Measurements from ENCODE around the gene CCDC110. TPM values are rescaled to one million over a fixed set of nuclear protein-coding genes. Genes with fewer than 3 reads are reported as not detected.

The CCDC110 gene
- total and polyA plus RNA-seq, 2 experiments from 2014 or later: 3.1 TPM; not detected in 1

DNA sequence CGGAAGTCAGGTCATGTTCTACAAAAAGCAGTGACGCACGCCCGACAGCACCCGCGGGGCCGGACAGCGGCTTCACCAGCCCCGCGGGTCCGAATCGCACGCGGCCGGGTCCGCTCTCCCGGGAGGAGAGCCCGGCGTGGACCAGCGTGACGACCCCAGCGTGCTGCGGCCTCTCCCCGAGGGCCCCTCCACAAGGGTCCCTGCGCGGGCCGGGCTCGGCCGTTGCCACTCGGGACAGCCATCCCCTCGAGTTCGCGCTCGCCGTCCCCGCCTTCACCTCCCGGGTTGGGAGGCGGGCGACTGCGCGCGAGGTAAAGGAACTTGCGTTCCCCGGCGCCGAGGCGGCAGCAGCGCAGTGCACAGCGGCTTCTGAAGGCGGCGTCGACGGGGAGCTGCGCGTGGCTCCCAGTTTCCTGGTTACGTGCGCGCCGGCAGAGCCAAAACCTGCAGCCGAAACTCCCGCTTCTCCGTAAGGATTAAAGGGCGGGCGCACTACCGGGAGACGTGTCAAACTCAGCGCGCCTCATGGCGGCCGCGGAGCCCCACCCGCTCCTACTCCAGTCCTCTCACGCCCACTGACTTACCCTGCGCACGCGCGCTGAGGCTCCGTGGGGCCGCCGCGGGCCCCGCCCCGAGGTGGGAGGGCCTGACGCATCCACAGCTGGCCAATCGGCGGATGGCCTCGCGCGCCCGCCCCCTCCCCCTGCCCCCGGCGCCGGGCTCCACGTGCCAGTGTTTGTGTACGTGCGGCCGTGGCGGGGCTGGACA is 75.4 kb downstream of the CCDC110 start:
- TF ChIP-seq, protein P1, sequence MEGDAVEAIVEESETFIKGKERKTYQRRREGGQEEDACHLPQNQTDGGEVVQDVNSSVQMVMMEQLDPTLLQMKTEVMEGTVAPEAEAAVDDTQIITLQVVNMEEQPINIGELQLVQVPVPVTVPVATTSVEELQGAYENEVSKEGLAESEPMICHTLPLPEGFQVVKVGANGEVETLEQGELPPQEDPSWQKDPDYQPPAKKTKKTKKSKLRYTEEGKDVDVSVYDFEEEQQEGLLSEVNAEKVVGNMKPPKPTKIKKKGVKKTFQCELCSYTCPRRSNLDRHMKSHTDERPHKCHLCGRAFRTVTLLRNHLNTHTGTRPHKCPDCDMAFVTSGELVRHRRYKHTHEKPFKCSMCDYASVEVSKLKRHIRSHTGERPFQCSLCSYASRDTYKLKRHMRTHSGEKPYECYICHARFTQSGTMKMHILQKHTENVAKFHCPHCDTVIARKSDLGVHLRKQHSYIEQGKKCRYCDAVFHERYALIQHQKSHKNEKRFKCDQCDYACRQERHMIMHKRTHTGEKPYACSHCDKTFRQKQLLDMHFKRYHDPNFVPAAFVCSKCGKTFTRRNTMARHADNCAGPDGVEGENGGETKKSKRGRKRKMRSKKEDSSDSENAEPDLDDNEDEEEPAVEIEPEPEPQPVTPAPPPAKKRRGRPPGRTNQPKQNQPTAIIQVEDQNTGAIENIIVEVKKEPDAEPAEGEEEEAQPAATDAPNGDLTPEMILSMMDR (IDR thresholded peaks at IDR 0.05; ENCODE audit: low read depth, low read length): no peak
- DNase-seq (ENCODE audit: low read depth in 1 of 2, low spot score in 1 of 2): peak; percentile 96 to 99

GRCh38 chr4:185395238-185395955 is 76.1 kb downstream of the CCDC110 start, which contains the start of gene LRP2BP:
LRP2BP (minus strand) TSS chr4:185395924; CDS start chr4:185378186, 17,738 bp downstream.
- no peaks in the 10 kb centered on the region for H3K27me3 ChIP-seq
- H3K4me1 ChIP-seq (ENCODE audit: low read depth): peaks cover 14% of the 10 kb centered on the region

More for the DNA sequence above, 75.4 kb downstream of the CCDC110 start:
- Histone ChIP-seq H3K27me3 (no peaks in the 10 kb centered on the region), H3K27ac (peak overlapping the region; percentile 82), H3K4me1 (ENCODE audit: low read depth) (peaks cover 14% of the 10 kb centered on the region), H3K9me3 (ENCODE audit: low read depth) (no peaks in the 10 kb centered on the region), H3K4me3 (peak overlapping the region; percentile 53), H3K36me3 (peaks cover 17% of the 10 kb centered on the region)

More at GRCh38 chr4:185395238-185395955, 76.1 kb downstream of the CCDC110 start, which contains the start of gene LRP2BP:
- peak within 1 kb of the TSS; percentile 82 for H3K27ac ChIP-seq
- H3K9me3 ChIP-seq (ENCODE audit: low read depth): no peaks in the 10 kb centered on the region
- peak within 1 kb of the TSS; percentile 53 for H3K4me3 ChIP-seq
- peaks cover 13% of the 10 kb centered on the region for H3K36me3 ChIP-seq
- TF ChIP-seq, protein P1 (IDR thresholded peaks at IDR 0.05; ENCODE audit: low read depth, low read length): no peak
- DNase-seq (ENCODE audit: low read depth in 1 of 2, low spot score in 1 of 2): peak in 1 of 2 donors; percentile 18

Other genes starting within 250 kb of the CCDC110 start
- 0.63 TPM in 2 replicates for gene LRP2BP, start 75.8 kb downstream of the CCDC110 start, total RNA-seq
- 1.0 and 2.7 TPM in 2 replicates for gene LRP2BP, start 75.8 kb downstream of the CCDC110 start, polyA plus RNA-seq
- 3.8 and 27.8 TPM in 2 replicates for gene ANKRD37, start 74.9 kb downstream of the CCDC110 start, total RNA-seq
- 15.8 and 18.1 TPM in 2 replicates for gene ANKRD37, start 74.9 kb downstream of the CCDC110 start, polyA plus RNA-seq
- 28.0 and 32.2 TPM in 2 replicates for gene UFSP2, start 45.8 kb downstream of the CCDC110 start, total RNA-seq
- gene UFSP2, start 45.8 kb downstream of the CCDC110 start, polyA plus RNA-seq: 50.6 and 65.5 TPM in 2 replicates
- gene PDLIM3, start 63.8 kb upstream of the CCDC110 start, total RNA-seq: 35.2 and 43.2 TPM in 2 replicates
- 23.6 and 29.1 TPM in 2 replicates for gene PDLIM3, start 63.8 kb upstream of the CCDC110 start, polyA plus RNA-seq

All from cardiac muscle cell (in vitro differentiated cells and primary cell).